GM12878 (cell line): Measurements from ENCODE around the gene DAPK2. TPM values are rescaled to one million over a fixed set of nuclear protein-coding genes. Genes with fewer than 3 reads are reported as not detected.

Experiments used
- ATAC-seq: fragments of 200-7000 bp; cut with Tn5 transposase; 3 replicates; pipeline ENCODE4 v1.9.1; 2020; ENCODE audit warnings: mild to moderate bottlenecking, moderate library complexity
- BruUV-seq: library from RNA; stranded (reverse); fragments of 400-500 nt; replicated peaks from 2 replicates; lab custom pipeline; 2021; lab: Mats Ljungman, UMichigan
- CTCF ChIA-PET: fragments of 300-600 bp; sonication (Branson Sonifier 250); formaldehyde crosslinking; extraction: SDS; loops from one replicate; lab custom pipeline; 2021; ENCODE audit warnings: inconsistent platforms; lab: Yijun Ruan, JAX
- POLR2A ChIA-PET: fragments of 350-600 bp; formaldehyde crosslinking; extraction: SDS; loops from one replicate; lab custom pipeline; 2021; ENCODE audit warnings: inconsistent platforms; lab: Charles Lee
- RAD21 ChIA-PET: fragments of 300-600 bp; sonication (Branson Sonifier 250); formaldehyde crosslinking; loops from one replicate; lab custom pipeline; 2023; ENCODE audit warnings: antibody characterized with exemption; ENCODE audit not compliant: unreplicated experiment; lab: Charles Lee
- SMC1A ChIA-PET: fragments of 300-600 bp; sonication (Branson Sonifier 250); formaldehyde crosslinking; loops from one replicate; lab custom pipeline; 2023; ENCODE audit not compliant: unreplicated experiment, uncharacterized antibody; lab: Charles Lee
- DNase-seq: peaks from one replicate; pipeline ENCODE4 v3.0.0-alpha.2; 2011; ENCODE audit warnings: low read depth, low spot score
- FAIRE-seq: peaks from 3 replicates; lab custom pipeline; 2011; peaks lifted over from hg19 to GRCh38; lab: Jason Lieb, UNC
- H2AFZ ChIP-seq: 2 replicates; pipeline ENCODE4 v1.6.0; 2011; ENCODE audit warnings: low read depth, low read length, control low read depth; ENCODE audit not compliant: control insufficient read depth
- H3K27ac ChIP-seq: 2 replicates; pipeline ENCODE4 v1.5.1; 2011; ENCODE audit warnings: control low read depth; ENCODE audit not compliant: control insufficient read depth, insufficient read depth
- H3K27me3 ChIP-seq, 2 experiments: replicated peaks in 1 of 2; 2 replicates each; pipeline versions ENCODE4 v1.6.0 to v1.6.1; 2011; ENCODE audit warnings: low read length in 1 of 2; ENCODE audit not compliant: control insufficient read depth in 2 of 2, insufficient read depth in 2 of 2
- H3K36me3 ChIP-seq, 2 experiments: 2 replicates each; pipeline ENCODE4 v1.5.1; 2011; ENCODE audit warnings: low read length in 1 of 2; ENCODE audit not compliant: control insufficient read depth in 2 of 2, insufficient read depth in 2 of 2
- H3K4me1 ChIP-seq: 2 replicates; pipeline ENCODE4 v1.6.1; 2011; ENCODE audit warnings: mild to moderate bottlenecking, low read length, moderate library complexity, mixed read lengths; ENCODE audit not compliant: control insufficient read depth, insufficient read depth
- H3K4me2 ChIP-seq: 2 replicates; pipeline ENCODE4 v1.6.0; 2011; ENCODE audit warnings: control low read depth; ENCODE audit not compliant: control insufficient read depth, insufficient read depth
- H3K4me3 ChIP-seq: fragments of 200-600 bp; sonication (generic); 2 replicates; pipeline ENCODE4 v1.5.1; 2016
- H3K79me2 ChIP-seq: 2 replicates; pipeline ENCODE4 v1.6.0; 2011; ENCODE audit warnings: low read length; ENCODE audit not compliant: control insufficient read depth, insufficient read depth
- H3K9ac ChIP-seq: 2 replicates; pipeline ENCODE4 v1.8.0; 2011; ENCODE audit warnings: low read length, control low read depth, mixed read lengths; ENCODE audit not compliant: control insufficient read depth, insufficient read depth
- H3K9me3 ChIP-seq: replicated peaks from 3 replicates; pipeline ENCODE4 v1.5.1; 2011; ENCODE audit warnings: mild to moderate bottlenecking, low read length; ENCODE audit not compliant: control insufficient read depth, insufficient read depth
- H4K20me1 ChIP-seq: 2 replicates; pipeline ENCODE4 v1.6.0; 2011; ENCODE audit not compliant: control insufficient read depth, insufficient read depth
- BHLHE40 ChIP-seq, 2 experiments: fragments of 450-650 bp in 1 of 2; IDR thresholded peaks; 2 replicates each; pipeline ENCODE4 v1.6.1; 2011 to 2017; ENCODE audit warnings: low read depth in 2 of 2, borderline replicate concordance in 1 of 2, improper control_type of control experiment in 1 of 2, low read length in 1 of 2, mild to moderate bottlenecking in 1 of 2
- IKZF1 ChIP-seq: fragments of 450-650 bp; conservative IDR thresholded peaks from 2 replicates; pipeline ENCODE4 v1.6.1; 2017; ENCODE audit warnings: antibody characterized with exemption, mild to moderate bottlenecking
- RBBP5 ChIP-seq: fragments of 200-600 bp; sonication (generic); conservative IDR thresholded peaks from 2 replicates; pipeline ENCODE4 v1.6.1; 2016
- STAT3 ChIP-seq: IDR thresholded peaks from 2 replicates; pipeline ENCODE4 v1.6.1; 2011; ENCODE audit warnings: low read depth, low read length, improper control_type of control experiment
- TCF3 ChIP-seq: IDR thresholded peaks from 2 replicates; pipeline ENCODE4 v1.6.1; 2012; ENCODE audit warnings: low read depth, mild to moderate bottlenecking, low read length, borderline replicate concordance; ENCODE audit not compliant: insufficient read depth
- YBX1 ChIP-seq: fragments of 450-650 bp; IDR thresholded peaks from 2 replicates; pipeline ENCODE4 v1.6.1; 2016; ENCODE audit warnings: antibody characterized with exemption
- YY1 ChIP-seq: IDR thresholded peaks from 2 replicates; pipeline ENCODE4 v1.6.1; 2011; ENCODE audit warnings: low read depth, mild to moderate bottlenecking, low read length
- WGBS: methylation state at CpG from one replicate; pipeline ENCODE4 v1.1.6; 2016; ENCODE audit warnings: low lambda C conversion rate; ENCODE audit not compliant: insufficient replicate concordance, insufficient coverage; ENCODE audit errors: missing lambda C conversion rate; 5-methylcytosine and 5-hydroxymethylcytosine counted together
- in situ Hi-C: fragments of 300-500 bp; cut with MboI; formaldehyde crosslinking; loops from 9 replicates; pipeline ENCODE4 v1.14.3; 2018; ENCODE audit warnings: mixed read lengths
- intact Hi-C: fragments of 100-400 bp; cut with micrococcal nuclease; formaldehyde crosslinking; loops from one replicate; pipeline ENCODE4 v1.14.2; 2022; ENCODE audit not compliant: unreplicated experiment
- polyA plus RNA-seq, 11 experiments: library from polyadenylated mRNA; depleted of rRNA in 4 of 11; unstranded in 6 of 11; stranded (reverse) in 5 of 11; fragments of >200 nt; fragmentation: Nextera tagmentation in 4 of 11; fragmentation: Illumina TruSeq in 1 of 11; extraction: Ambion mirVana in 4 of 11; extraction: Trizol in 1 of 11; gene quantifications; 1 replicate in 1 of 11; 2 replicates in 10 of 11; pipeline versions ENCODE4 v1.2.1 to v1.2.3, GENCODE V29; 2011 to 2016; ENCODE audit warnings: inconsistent platforms in 2 of 11, missing spikeins in 2 of 11, low read depth in 1 of 11
- total RNA-seq, 4 experiments: library from RNA; depleted of rRNA in 3 of 4; stranded (reverse); fragments of >200 nt in 3 of 4; fragmentation: Illumina TruSeq in 1 of 4; extraction: Trizol in 1 of 4; gene quantifications; 2 replicates each; pipeline versions ENCODE4 v1.2.1 to v1.2.3, GENCODE V29; 2013 to 2021
- TF ChIP-seq, protein P1 (sequence below): fragments of 450-650 bp; IDR thresholded peaks from 2 replicates; pipeline ENCODE4 v1.6.1; 2014; ENCODE audit warnings: mild to moderate bottlenecking

The DAPK2 gene
- total and polyA plus RNA-seq, 10 of the 15 experiments (the other 5 are each of a cell fraction or from before 2014, with no cell fraction given): 0.69 to 8.4 (median 4.1) TPM

DNA sequence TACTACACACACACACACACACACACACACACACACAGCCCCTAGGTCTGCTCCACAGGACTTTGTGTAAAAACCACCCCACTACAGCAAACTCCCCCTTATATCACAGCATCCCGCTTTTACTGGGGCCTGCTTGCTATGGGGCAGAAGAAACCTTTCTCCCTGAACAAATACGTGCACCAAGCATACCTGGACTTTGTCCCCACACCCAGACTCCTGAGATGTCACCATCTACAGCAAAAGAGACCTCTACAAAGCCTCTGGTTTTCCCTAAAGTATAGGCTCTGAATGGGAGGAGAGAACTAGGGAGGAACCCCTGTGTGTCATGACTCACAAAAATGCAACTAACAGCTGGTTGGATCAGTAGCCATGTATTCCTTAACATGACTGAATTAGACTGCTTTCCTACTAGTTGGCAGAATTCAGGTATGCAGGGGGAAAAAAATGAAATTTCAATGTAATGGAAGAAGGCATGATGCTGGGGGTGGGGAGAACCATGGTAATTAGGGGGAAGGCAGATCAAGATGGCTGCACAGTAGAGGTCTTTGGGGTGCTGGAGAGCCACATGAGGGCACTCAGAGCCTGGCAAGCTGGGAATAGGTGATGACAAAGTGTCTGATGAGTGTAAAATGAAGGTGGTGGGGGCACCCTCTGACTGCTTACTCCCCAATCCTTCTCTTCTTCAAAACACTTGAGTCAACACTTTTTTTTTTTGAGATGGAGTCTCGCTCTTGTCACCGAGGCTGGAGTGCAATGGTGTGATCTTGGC lies 45.9 kb downstream of the DAPK2 start:
- CTCF ChIA-PET: interaction anchor here (1.7 kb wide), 1 partner anchor 55 kb away, joined by 5 read pairs; no protein-coding TSS in a partner anchor
- intact Hi-C loops: no loop called here

DNA sequence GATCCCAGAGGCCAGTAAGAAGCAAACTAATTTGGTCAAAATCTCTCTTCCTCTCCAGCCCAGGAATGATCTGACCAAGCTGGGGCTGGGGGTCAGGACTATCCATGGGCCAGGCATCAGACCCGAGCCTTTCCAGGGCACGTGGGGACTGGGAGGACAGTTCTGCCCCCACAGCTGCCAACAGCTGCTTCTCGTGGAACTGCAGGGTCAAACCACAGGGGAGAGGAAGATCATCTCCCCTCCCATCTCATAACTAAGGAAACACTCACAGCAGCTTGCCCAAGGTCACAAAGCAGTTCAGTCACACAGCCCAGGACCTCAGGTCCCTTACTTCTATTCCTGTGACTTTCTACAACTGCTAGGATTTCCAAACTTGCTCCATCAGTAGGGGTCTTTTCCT lies 47.1 kb downstream of the DAPK2 start:
- intact Hi-C loops (no loop called here), in situ Hi-C loops (no loop called here)
- ATAC-seq (peak; percentile 29), DNase-seq (no peak), FAIRE-seq (no peak)
- CTCF ChIA-PET: interaction anchor here (1.1 to 2.0 kb wide), 4 partner anchors 10 to 68 kb away, joined by 3 to 5 read pairs (median 5); no protein-coding TSS in a partner anchor
- SMC1A ChIA-PET: interaction anchor here (0.6 to 3.6 kb wide), 7 partner anchors 11 to 247 kb away, joined by 3 to 17 read pairs (median 4); no protein-coding TSS in a partner anchor
- BruUV-seq: no TSS peak
- peaks cover 26% of the 10 kb centered on the region for H3K4me1 ChIP-seq
- 39% methylated on average over 3 of the region's 3 CpGs for WGBS
- RAD21 ChIA-PET: interaction anchor here (1.0 to 2.7 kb wide), 4 partner anchors 10 to 68 kb away, joined by 3 to 7 read pairs (median 6); no protein-coding TSS in a partner anchor
- no peak overlapping the region for H3K9ac ChIP-seq
- no peaks in the 10 kb centered on the region for H4K20me1 ChIP-seq
- no peaks in the 10 kb centered on the region for H3K9me3 ChIP-seq
- H3K79me2 ChIP-seq: no peaks in the 10 kb centered on the region; the same call in 1 of the 2 replicates
- no peak overlapping the region for H2AFZ ChIP-seq
- 0 out of 4 replicates have a peak, but pooled peaks cover 0 to 2% of the 10 kb centered on the region in 2 experiments for H3K36me3 ChIP-seq
- peak overlapping the region; percentile 34; the same call in 1 of the 2 replicates for H3K4me2 ChIP-seq
- TF ChIP-seq TCF3 (0 out of 2 replicates have a peak, but pooled peaks have one; percentile 41), STAT3 (no peak)
- TF ChIP-seq, protein P1, sequence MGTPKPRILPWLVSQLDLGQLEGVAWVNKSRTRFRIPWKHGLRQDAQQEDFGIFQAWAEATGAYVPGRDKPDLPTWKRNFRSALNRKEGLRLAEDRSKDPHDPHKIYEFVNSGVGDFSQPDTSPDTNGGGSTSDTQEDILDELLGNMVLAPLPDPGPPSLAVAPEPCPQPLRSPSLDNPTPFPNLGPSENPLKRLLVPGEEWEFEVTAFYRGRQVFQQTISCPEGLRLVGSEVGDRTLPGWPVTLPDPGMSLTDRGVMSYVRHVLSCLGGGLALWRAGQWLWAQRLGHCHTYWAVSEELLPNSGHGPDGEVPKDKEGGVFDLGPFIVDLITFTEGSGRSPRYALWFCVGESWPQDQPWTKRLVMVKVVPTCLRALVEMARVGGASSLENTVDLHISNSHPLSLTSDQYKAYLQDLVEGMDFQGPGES: no peak
- H3K27ac ChIP-seq: 0 out of 2 replicates have a peak overlapping the region, but pooled peaks have one; percentile 40
- H3K4me3 ChIP-seq: no peak overlapping the region
- POLR2A ChIA-PET: interaction anchor here (1.3 kb wide), 1 partner anchor 10 kb away, joined by 5 read pairs; no protein-coding TSS in a partner anchor
- H3K27me3 ChIP-seq: no peaks in the 10 kb centered on the region

More for the DNA sequence above, 45.9 kb downstream of the DAPK2 start:
- H3K27ac ChIP-seq: no peak overlapping the region
- DNase-seq (no peak), FAIRE-seq (peak; percentile 27), ATAC-seq (no peak)
- peaks cover 26% of the 10 kb centered on the region for H3K4me1 ChIP-seq
- SMC1A ChIA-PET: interaction anchor here (1.0 to 3.6 kb wide), 4 partner anchors 10 to 303 kb away, joined by 3 to 17 read pairs (median 6); no protein-coding TSS in a partner anchor
- no peak overlapping the region for H3K4me3 ChIP-seq
- no peak overlapping the region for H3K4me2 ChIP-seq
- 100% methylated on average over 4 of the region's 4 CpGs for WGBS
- RAD21 ChIA-PET: interaction anchor here (0.8 to 2.7 kb wide), 2 partner anchors 12 to 44 kb away, joined by 3 to 7 read pairs; no protein-coding TSS in a partner anchor
- BruUV-seq: no TSS peak
- no peaks in the 10 kb centered on the region for H3K27me3 ChIP-seq
- in situ Hi-C loops: no loop called here
- POLR2A ChIA-PET: interaction anchor here (0.7 to 1.0 kb wide), 3 partner anchors 9 to 194 kb away, joined by 3 to 4 read pairs (median 3); no protein-coding TSS in a partner anchor
- no peaks in the 10 kb centered on the region for H4K20me1 ChIP-seq
- no peaks in the 10 kb centered on the region; the same call in 1 of the 2 replicates for H3K79me2 ChIP-seq
- H3K36me3 ChIP-seq: 0 out of 4 replicates have a peak, but pooled peaks cover 0 to 2% of the 10 kb centered on the region in 2 experiments
- H3K9ac ChIP-seq: no peak overlapping the region
- H2AFZ ChIP-seq: no peak overlapping the region
- TF ChIP-seq YY1 (0 out of 2 replicates have a peak, but pooled peaks have one; percentile 19), RBBP5 (no peak), YBX1 (no peak), IKZF1 (no peak), BHLHE40 (IDR thresholded peaks at IDR 0.05; ENCODE audit: borderline replicate concordance in 1 of 2, low read depth in 2 of 2, low read length in 1 of 2) (no peak)
- H3K9me3 ChIP-seq: no peaks in the 10 kb centered on the region
